A673 (cell line): Measurements from ENCODE around the gene RASAL2. TPM values are rescaled to one million over a fixed set of nuclear protein-coding genes. Genes with fewer than 3 reads are reported as not detected.

ENCODE experiments used
- BruUV-seq: library from RNA; stranded (reverse); fragments of 400-500 nt; replicated peaks from 2 replicates; lab custom pipeline; 2021; lab: Mats Ljungman, UMichigan
- CTCF ChIA-PET: fragments of 300-600 bp; sonication (Branson Sonifier 250); formaldehyde crosslinking; loops from one replicate; lab custom pipeline; 2022; ENCODE audit warnings: antibody characterized with exemption; lab: Charles Lee
- POLR2A ChIA-PET: fragments of 300-600 bp; sonication (Branson Sonifier 250); formaldehyde crosslinking; loops from one replicate; lab custom pipeline; 2022; ENCODE audit warnings: antibody characterized with exemption; ENCODE audit not compliant: low non-redundant PET; lab: Charles Lee
- DNase-seq: peaks from one replicate; pipeline ENCODE4 v3.0.0-alpha.2; 2015; ENCODE audit warnings: low spot score
- H3K27ac ChIP-seq: fragments of 200-600 bp; sonication (generic); 2 replicates; pipeline ENCODE4 v1.5.1; 2016; ENCODE audit warnings: mixed run types, low read depth, mild to moderate bottlenecking, mixed read lengths, antibody characterized with exemption, low read length; ENCODE audit not compliant: poor library complexity, severe bottlenecking
- H3K27me3 ChIP-seq: fragments of 200-600 bp; sonication (generic); replicated peaks from 2 replicates; pipeline ENCODE4 v1.6.1; 2017; ENCODE audit warnings: mixed run types, low read depth, mild to moderate bottlenecking, mixed read lengths, antibody characterized with exemption, low read length; ENCODE audit not compliant: insufficient read depth, poor library complexity
- H3K36me3 ChIP-seq: fragments of 200-600 bp; sonication (generic); 2 replicates; pipeline ENCODE4 v1.6.1; 2016; ENCODE audit warnings: mixed run types, mild to moderate bottlenecking, mixed read lengths, antibody characterized with exemption, low read length; ENCODE audit not compliant: insufficient read depth, poor library complexity, severe bottlenecking
- H3K4me1 ChIP-seq: fragments of 200-600 bp; sonication (generic); 2 replicates; pipeline ENCODE4 v1.6.1; 2017; ENCODE audit warnings: mixed run types, mild to moderate bottlenecking, mixed read lengths, antibody characterized with exemption, low read length; ENCODE audit not compliant: insufficient read depth, poor library complexity, severe bottlenecking
- H3K4me3 ChIP-seq: fragments of 200-600 bp; sonication (generic); 2 replicates; pipeline ENCODE4 v1.5.1; 2016; ENCODE audit warnings: low read depth, mixed run types, mild to moderate bottlenecking, mixed read lengths, low read length; ENCODE audit not compliant: poor library complexity, severe bottlenecking
- H3K9me3 ChIP-seq: fragments of 200-600 bp; sonication (generic); 2 replicates; pipeline ENCODE4 v1.6.1; 2016; ENCODE audit warnings: mixed run types, low read depth, mild to moderate bottlenecking, mixed read lengths, antibody characterized with exemption, low read length; ENCODE audit not compliant: poor library complexity, severe bottlenecking
- CTCF ChIP-seq: fragments of 300-800, 200-600 bp; sonication (generic); conservative IDR thresholded peaks from 2 replicates; pipeline ENCODE4 v1.5.1; 2017; ENCODE audit warnings: low read depth, mild to moderate bottlenecking, antibody characterized with exemption, low read length, moderate library complexity, mixed read lengths
- EZH2 ChIP-seq: fragments of 200-600 bp; sonication (generic); IDR thresholded peaks from 2 replicates; pipeline ENCODE4 v1.6.1; 2017; ENCODE audit warnings: borderline replicate concordance, low read depth, mild to moderate bottlenecking, mixed read lengths, antibody characterized with exemption, low read length; ENCODE audit not compliant: poor library complexity, severe bottlenecking
- intact Hi-C: fragments of 100-400 bp; cut with micrococcal nuclease; formaldehyde crosslinking; loops from one replicate; pipeline ENCODE4 v1.10.0; 2022; ENCODE audit not compliant: unreplicated experiment
- total RNA-seq: library from RNA; stranded (reverse); gene quantifications from 2 replicates; pipeline ENCODE4 v1.2.3, GENCODE V29; 2021

The RASAL2 gene
- total RNA-seq, 1 experiment from 2014 or later, result 8.3 TPM

- intact Hi-C loops, result no loop called here
- POLR2A ChIA-PET, result no interaction called here
- H3K27ac ChIP-seq, result no peak overlapping the region
Measured at GRCh38 chr1:178275049-178275448, 181.1 kb downstream of the RASAL2 start.

GRCh38 chr1:178275553-178275952 lies 181.6 kb downstream of the RASAL2 start:
- TF ChIP-seq EZH2 (no peak), CTCF (no peak)
- ChIA-PET POLR2A (no interaction called here), CTCF (no interaction called here)
- Histone ChIP-seq H3K27me3 (no peaks in the 10 kb centered on the region), H3K9me3 (no peaks in the 10 kb centered on the region), H3K36me3 (no peaks in the 10 kb centered on the region), H3K4me3 (no peak overlapping the region), H3K27ac (no peak overlapping the region), H3K4me1 (no peaks in the 10 kb centered on the region)
- intact Hi-C loops, result no loop called here
- no TSS peak for BruUV-seq
- DNase-seq, result no peak

More at GRCh38 chr1:178275049-178275448, 181.1 kb downstream of the RASAL2 start:
- no peak for DNase-seq
- Histone ChIP-seq H3K4me3 (no peak overlapping the region), H3K4me1 (no peaks in the 10 kb centered on the region), H3K27me3 (no peaks in the 10 kb centered on the region), H3K36me3 (no peaks in the 10 kb centered on the region), H3K9me3 (no peaks in the 10 kb centered on the region)
- BruUV-seq, result no TSS peak
- CTCF ChIA-PET, result no interaction called here
- no peak for TF ChIP-seq CTCF
- TF ChIP-seq EZH2, result no peak

- DNase-seq, result no peak
- no peak overlapping the region for H3K27ac ChIP-seq
- H3K27me3 ChIP-seq, result no peaks in the 10 kb centered on the region
- intact Hi-C loops, result no loop called here
- H3K4me1 ChIP-seq, result no peaks in the 10 kb centered on the region
- no TSS peak for BruUV-seq
- no peak overlapping the region for H3K4me3 ChIP-seq
- no peaks in the 10 kb centered on the region for H3K9me3 ChIP-seq
- POLR2A ChIA-PET, result no interaction called here
- no peaks in the 10 kb centered on the region for H3K36me3 ChIP-seq
- TF ChIP-seq EZH2 (no peak), CTCF (no peak)
- CTCF ChIA-PET, result no interaction called here
Measured at GRCh38 chr1:178277793-178278530, 184.1 kb downstream of the RASAL2 start.
